Brain pericyte (primary cell): Measurements from ENCODE around the gene CLTA.
A peak's percentile ranks its signal among the peaks of the same experiment; 100 is the strongest.

Experiments used
- DNase-seq: peaks from one replicate; pipeline ENCODE4 v3.0.0-alpha.2; 2012; ENCODE audit warnings: low read depth, low spot score

Gene CLTA

DNA sequence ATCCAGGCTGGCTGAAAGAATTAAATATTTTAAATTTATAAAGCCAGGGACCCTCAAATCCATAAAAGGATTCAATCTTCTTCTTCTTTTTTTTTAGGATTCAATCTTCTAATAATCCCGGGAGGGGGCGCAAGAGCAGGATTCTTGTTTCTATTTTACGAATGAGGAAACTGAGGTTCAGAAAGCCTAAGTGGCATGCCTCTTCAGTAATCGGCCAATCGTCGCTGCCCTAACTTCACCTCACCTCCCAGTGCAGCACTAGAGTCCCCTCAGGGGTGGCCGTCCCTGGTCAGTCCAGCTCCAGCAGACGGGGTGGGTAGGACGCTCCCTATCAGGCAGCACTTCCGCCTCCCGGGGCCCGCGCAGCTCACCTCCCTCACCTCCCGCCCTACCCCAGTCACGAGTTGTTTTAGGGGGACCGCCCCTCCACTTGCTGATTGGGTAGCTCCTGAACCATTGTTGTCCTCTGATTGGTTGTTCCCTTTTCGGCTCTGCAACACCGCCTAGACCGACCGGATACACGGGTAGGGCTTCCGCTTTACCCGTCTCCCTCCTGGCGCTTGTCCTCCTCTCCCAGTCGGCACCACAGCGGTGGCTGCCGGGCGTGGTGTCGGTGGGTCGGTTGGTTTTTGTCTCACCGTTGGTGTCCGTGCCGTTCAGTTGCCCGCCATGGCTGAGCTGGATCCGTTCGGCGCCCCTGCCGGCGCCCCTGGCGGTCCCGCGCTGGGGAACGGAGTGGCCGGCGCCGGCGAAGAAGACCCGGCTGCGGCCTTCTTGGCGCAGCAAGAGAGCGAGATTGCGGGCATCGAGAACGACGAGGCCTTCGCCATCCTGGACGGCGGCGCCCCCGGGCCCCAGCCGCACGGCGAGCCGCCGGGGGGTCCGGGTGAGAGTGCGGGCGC, at the start of gene CLTA:
Gene CLTA (plus strand): TSS at position 534 of the 902 bp plus-strand sequence. CDS start 136 bp downstream, at position 670.
- DNase-seq: peak; percentile 89

- DNase-seq: no peak
Observed at GRCh38 chr9:36141288-36141687, 49.4 kb upstream of the CLTA start.

GRCh38 chr9:36141761-36142160, 49.0 kb upstream of the CLTA start:
- no peak for DNase-seq

DNA sequence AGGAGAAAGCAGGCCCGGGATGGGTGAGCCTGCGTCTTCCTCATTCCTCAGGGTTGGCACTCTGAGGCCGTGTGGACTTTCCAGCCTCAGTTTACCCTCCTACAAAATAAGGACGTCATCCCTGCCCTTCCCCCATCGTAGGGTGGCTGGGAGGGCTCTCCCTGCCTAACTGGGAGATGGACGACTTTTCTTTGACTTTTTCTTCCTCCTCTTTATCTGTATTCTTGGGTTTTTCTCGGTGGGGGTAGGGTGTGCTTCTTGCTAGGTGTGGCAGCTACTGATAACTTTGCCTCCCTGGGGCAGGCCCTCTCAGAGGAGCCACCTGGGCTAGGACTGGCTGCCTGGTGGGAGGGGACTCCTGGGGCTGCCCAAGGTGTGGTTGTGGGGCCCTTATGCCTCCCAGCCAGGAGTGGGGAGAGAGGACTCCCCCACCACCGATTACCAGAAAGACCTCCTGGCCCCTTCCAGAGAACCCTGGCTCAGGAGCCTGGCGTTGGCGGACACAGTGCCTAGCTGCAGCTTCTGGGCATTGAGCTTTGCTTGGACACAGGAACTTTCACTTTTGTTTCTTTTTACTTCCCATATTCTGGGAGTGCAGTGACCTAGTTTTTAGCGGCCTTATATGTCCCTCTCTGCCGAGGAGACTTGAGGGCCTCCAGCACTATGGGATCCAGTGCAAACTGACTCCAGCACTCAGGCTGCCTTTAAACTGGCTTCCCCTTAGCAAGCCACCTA, 48.0 kb upstream of the CLTA start:
- no peak for DNase-seq

DNA sequence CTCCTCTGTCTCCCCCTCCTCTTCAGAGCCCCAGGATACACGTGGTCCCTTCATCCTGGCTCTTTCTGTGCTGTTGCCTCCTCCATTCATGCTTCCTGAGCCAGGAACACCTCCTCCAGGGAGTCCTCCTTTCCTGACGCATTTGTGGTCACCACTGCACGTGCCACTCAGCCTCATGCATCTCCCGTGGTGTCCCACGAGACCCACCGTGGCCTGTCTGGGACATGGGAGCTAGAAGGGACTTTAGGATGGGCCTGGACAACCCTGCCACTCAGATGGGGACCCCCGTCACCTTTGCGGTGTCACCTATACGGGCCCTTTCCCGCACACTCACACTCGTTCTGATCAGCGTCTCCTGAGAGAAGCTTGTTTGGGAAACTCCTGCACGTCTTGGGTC, 47.5 kb upstream of the CLTA start:
- DNase-seq: no peak

GRCh38 chr9:36144309-36145232, 46.1 kb upstream of the CLTA start:
- no peak for DNase-seq

GRCh38 chr9:36145970-36146369, 44.8 kb upstream of the CLTA start:
- no peak for DNase-seq

- no peak for DNase-seq
Observed at GRCh38 chr9:36146651-36147050, 44.1 kb upstream of the CLTA start.

DNA sequence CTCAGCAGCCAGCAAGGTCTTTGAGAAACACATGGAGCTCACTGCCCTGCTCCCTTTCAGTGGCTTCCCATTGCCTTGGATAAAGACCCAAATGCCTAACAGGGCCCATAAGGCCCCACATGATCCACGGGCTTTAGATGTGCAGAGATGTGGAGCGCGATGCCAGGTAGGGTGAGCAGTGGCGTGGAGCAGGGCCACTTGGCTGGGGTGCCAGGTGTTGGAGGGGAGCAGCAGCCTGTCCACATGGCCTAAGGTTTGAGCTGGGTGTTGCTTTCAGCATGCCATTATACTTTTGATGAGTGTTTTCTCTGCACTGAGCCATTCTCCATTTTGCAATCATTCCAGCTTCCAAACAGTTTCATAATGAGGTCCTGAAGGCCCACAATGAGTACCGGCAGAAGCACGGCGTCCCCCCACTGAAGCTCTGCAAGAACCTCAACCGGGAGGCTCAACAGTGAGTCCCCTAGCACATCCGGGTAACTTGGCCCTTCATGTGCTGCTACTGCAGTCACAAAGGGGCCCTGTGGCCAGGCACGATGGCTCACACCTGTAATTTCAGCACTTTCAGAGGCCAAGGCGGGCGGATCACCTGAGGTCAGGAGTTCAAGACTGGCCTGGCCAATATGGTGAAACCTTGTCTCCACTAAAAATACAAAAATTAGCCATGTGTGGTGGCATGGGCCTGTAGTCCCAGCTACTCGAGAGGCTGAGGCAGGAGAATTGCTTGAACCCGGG, 43.1 kb upstream of the CLTA start:
- DNase-seq: no peak

GRCh38 chr9:36148311-36149051, 42.2 kb upstream of the CLTA start:
- DNase-seq: peak; percentile 92

DNA sequence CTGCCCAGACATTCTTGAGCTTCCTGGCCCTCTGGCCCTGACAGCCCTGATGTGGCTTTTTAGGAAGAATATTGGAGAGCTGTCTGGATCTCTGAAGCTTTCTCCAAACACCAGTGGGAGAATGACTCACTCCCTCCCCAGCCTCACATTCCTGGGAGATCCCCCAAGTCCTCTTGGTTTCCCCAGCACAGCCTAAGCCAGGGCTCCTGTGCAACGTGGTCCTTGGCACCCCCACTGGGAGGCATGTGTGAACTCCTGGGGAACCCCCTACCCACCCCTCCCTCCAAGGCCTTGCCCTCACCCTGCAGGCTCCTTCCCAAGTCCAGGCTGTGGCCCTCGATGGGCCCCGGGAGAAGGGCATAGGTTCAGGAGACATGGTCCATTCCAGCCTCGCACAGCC, 41.5 kb upstream of the CLTA start:
- no peak for DNase-seq

DNA sequence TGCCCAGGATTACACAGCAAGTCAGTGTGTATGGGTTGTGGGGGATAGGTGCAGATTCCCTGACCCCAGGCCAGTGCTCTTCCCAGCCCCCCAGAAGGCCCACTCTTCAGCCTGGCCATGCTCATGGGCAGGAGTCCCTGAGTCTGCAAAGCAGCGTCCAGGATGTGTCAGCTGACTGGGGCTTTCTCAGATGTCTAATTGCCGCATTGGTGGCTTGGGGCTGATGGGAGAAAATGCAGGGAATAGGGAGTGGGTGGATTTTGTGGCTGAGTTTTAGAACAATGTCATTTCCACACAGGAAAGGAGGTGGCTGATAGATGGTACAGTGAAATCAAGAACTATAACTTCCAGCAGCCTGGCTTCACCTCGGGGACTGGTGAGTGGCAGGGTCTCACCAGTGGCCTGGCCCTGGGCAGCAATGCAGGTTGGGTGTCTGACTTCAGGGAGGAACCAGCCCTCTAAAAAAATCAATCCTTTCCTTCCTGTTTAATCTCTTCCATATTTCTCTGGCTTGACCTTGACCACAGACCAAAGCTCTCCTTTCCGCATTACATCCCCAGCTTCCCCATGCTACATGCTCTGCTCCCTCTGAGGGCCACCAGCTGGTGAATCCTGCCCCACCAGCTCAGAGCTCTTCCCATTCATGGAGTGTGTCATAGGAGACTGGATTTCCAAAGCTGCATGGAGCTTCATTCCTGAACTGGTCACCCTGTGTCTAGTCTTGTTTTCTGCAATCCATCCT, 40.0 kb upstream of the CLTA start:
- DNase-seq: no peak

DNA sequence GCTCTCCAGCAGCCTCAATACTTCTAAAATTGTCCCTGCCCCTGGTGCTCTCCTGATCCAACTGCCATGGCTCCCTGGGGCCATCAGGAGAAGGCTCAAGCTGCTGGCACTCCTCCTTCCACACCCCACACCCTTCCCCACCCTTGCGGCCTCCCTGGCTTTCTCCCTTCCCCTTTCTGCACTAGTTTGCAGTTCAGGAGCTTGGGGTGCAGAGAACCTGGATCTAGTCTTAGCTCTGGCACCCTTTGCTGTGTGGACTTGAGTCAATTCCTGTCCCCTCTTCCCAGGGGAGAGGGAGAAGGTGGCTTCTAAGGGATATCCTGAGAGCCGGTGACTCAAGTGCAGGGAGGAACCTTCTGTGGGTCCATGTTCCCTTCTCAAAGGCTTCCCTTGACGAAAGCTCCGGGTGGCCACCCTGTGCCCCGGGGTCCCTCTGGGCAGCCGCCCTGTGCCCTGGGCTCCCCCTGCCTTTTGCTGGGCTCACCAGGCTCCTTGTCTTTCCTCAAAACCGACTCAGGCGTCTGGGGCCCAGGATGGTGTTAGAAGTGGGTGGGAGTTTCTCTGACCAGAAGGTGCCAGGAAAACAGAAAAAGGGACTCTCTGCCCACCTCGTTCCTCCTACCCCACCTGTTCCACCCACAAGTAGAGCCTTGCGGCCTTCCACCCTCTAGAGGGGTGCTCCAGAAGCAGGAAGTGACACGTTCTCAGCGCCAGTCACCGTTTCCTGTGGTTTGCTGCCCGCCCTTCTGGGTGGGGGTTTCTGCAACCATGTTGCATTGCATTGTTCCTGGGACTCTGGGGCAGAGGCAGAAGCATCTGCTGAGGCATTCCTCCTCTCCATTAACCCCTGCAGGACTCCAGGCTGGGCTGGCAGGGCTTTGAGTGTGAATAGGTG, 39.2 kb upstream of the CLTA start:
- DNase-seq: no peak

- no peak for DNase-seq
Observed at GRCh38 chr9:36152741-36153438, 37.8 kb upstream of the CLTA start.

GRCh38 chr9:36153746-36154145, 37.0 kb upstream of the CLTA start:
- no peak for DNase-seq

DNA sequence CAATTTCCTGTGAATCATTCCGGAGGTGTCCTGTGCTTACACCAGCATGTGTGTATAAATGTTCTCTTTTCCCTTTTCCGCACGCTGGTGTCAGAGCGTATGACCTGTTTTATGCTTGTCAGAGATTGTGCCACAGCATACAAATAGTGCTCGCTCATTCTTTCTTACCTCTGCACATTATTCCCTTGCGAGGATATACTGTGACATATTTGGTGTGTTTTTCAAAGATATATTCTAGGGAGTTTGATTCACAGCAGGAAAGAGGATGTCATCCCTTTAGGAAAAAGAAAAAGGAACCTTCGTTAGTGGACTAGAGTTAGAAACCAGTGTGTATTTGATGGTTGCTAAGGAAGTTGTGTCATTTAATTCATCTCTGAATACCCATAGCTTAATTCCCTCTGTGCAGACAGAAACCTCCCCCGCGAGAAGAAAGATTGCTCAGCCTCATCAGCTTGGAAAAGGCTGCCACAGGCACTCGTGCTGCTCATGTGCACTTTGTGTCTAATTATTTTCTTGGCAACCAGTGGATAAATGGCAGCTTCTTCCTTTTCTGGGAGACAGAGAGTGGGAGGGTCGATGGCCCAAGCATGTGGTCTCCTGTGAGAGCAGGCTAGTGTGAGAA, 36.3 kb upstream of the CLTA start:
- no peak for DNase-seq

DNA sequence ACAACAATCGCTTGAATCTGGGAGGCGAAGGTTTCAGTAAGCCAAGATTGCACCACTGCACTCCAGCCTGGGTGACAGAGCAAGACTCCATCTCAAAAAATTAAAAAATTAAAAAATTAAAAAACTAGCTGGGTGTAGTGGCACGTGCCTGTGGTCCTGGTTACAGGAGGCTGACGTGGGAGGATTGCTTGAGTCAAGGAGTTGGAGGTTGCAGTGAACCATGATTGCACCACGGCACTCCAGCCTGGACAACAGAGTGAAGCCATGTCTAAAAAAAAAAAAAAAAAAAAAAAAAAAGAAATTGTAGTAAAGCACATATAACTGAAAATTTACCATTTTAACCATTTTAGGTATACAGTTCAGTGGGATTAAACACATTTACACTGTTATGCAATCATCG, 34.6 kb upstream of the CLTA start:
- DNase-seq: no peak

- DNase-seq: no peak
Observed at GRCh38 chr9:36158122-36158521, 32.6 kb upstream of the CLTA start.
